Measurements from ENCODE around the gene TOP3B.

GRCh38 chr22:21970800-21971617 lies 11.6 kb downstream of the TOP3B start:
- TF ChIP-seq CTCF (IDR thresholded peaks at IDR 0.05) (no peak), EZH2 (IDR thresholded peaks at IDR 0.05) (no peak), EZH2phosphoT487 (IDR thresholded peaks at IDR 0.05) (no peak)

Data from neural progenitor cell (in vitro differentiated cells).